Neural crest cell (in vitro differentiated cells): ENCODE results near the gene C1orf232. TPM values are rescaled to one million over a fixed set of nuclear protein-coding genes. Genes with fewer than 3 reads are reported as not detected.

Experiments
- DNase-seq: peaks from one replicate; pipeline ENCODE4 v3.0.0; 2021; ENCODE audit warnings: low read depth, mixed read lengths, low spot score
- H3K27ac Mint-ChIP-seq: one replicate; pipeline ENCODE4 v1.8.0; 2021; ENCODE audit warnings: mild to moderate bottlenecking, mixed read lengths; ENCODE audit not compliant: unreplicated experiment
- H3K27me3 Mint-ChIP-seq: 2 replicates; pipeline ENCODE4 v1.8.0; 2021; ENCODE audit warnings: low read depth, mild to moderate bottlenecking, mixed read lengths
- H3K36me3 Mint-ChIP-seq: 2 replicates; pipeline ENCODE4 v1.8.0; 2021; ENCODE audit warnings: low read depth, mild to moderate bottlenecking, mixed read lengths
- H3K4me1 Mint-ChIP-seq: 2 replicates; pipeline ENCODE4 v1.8.0; 2021; ENCODE audit warnings: mixed read lengths
- H3K4me3 Mint-ChIP-seq: one replicate; pipeline ENCODE4 v1.8.0; 2021; ENCODE audit warnings: mild to moderate bottlenecking, mixed read lengths
- H3K9me3 Mint-ChIP-seq: 2 replicates; pipeline ENCODE4 v1.8.0; 2021; ENCODE audit warnings: mixed read lengths
- CTCF ChIP-seq: fragments of 200-600 bp; sonication (generic); conservative IDR thresholded peaks from 2 replicates; pipeline ENCODE4 v1.5.0; 2021; ENCODE audit warnings: antibody characterized with exemption, mild to moderate bottlenecking
- total RNA-seq: library from RNA; stranded (reverse); gene quantifications from 2 replicates; pipeline ENCODE4 v1.2.1, GENCODE V29; 2021

The C1orf232 gene
- total RNA-seq, 1 donor from 2014 or later: not detected

DNA sequence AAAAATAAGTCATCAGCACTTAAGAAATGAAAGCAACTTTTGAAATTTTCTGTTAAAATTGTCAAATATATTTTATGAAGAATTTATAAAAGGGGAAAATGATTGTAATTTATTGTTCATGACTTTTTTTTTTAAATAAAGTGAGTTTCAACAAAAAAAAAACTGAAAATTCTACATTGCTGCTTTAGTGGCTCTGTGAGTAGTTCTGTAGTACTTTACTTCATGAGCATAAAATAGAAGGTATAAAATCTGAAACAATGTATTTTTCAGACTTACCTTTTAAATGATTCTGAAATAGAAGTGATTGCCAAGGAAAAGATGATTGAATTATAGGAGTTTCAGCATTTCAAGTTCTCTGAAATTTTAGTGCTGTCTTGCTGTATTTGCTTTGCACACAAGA lies 43.4 kb downstream of the C1orf232 start:
- DNase-seq: no peak
- H3K27ac Mint-ChIP-seq: no peak overlapping the region
- H3K4me3 Mint-ChIP-seq: no peak overlapping the region
- no peak for TF ChIP-seq CTCF
- H3K36me3 Mint-ChIP-seq: no peaks in the 10 kb centered on the region
- H3K4me1 Mint-ChIP-seq: peaks cover 4% of the 10 kb centered on the region
- no peaks in the 10 kb centered on the region for H3K9me3 Mint-ChIP-seq
- no peaks in the 10 kb centered on the region for H3K27me3 Mint-ChIP-seq

GRCh38 chr1:26124418-26125331 lies 44.1 kb downstream of the C1orf232 start:
- no peaks in the 10 kb centered on the region for H3K9me3 Mint-ChIP-seq

DNA sequence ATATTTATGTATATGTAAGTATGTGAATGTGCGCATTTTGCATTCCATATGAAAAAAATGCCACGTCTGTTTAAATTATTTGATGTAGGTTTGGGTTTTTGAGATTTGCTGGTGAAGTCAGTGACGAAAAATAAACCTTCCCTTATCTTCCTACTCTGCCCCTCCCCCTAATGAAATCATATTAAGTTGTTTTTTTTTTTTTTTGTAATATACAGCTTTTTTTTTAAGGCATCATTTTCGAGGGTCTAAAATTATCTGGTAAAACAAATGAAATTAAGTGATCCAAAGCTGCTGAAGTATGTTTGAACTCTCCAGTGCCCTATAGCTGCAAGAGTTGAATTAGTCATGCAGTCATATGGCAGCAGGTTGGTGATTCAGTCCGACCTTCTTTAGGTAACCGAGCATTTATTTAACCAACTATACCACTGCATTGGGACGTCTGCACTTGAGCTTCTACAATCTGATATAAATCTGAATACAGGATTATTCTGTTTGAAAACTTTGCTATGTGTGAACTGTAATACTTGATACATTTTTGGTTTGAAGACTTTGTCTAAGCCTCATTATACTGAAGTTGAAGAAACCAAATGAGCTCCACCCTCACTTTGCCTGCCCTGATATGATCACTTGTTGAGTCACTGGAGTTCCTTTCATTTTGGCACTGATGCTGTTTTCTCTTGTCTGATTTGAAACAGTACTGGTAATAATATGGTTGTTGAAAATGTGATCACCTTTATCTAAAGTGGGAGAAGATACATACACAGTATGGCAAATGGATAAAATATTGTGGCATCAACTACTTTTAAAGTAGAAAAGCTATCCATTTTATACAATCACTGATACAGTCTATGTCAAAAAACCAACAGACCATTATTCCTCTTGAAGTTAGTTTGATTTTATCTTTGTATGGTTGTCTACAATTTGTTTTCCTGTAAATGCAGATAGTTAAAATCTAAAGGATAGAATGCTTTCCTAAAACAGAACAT lies 45.5 kb downstream of the C1orf232 start:
- H3K4me3 Mint-ChIP-seq: no peak overlapping the region
- H3K36me3 Mint-ChIP-seq: no peaks in the 10 kb centered on the region
- no peaks in the 10 kb centered on the region for H3K4me1 Mint-ChIP-seq

More at GRCh38 chr1:26124418-26125331, 44.1 kb downstream of the C1orf232 start:
- no peak for DNase-seq
- no peak for TF ChIP-seq CTCF
- Mint-ChIP-seq H3K4me1 (peaks cover 4% of the 10 kb centered on the region), H3K36me3 (no peaks in the 10 kb centered on the region), H3K4me3 (no peak overlapping the region), H3K27ac (no peak overlapping the region), H3K27me3 (no peaks in the 10 kb centered on the region)

DNA sequence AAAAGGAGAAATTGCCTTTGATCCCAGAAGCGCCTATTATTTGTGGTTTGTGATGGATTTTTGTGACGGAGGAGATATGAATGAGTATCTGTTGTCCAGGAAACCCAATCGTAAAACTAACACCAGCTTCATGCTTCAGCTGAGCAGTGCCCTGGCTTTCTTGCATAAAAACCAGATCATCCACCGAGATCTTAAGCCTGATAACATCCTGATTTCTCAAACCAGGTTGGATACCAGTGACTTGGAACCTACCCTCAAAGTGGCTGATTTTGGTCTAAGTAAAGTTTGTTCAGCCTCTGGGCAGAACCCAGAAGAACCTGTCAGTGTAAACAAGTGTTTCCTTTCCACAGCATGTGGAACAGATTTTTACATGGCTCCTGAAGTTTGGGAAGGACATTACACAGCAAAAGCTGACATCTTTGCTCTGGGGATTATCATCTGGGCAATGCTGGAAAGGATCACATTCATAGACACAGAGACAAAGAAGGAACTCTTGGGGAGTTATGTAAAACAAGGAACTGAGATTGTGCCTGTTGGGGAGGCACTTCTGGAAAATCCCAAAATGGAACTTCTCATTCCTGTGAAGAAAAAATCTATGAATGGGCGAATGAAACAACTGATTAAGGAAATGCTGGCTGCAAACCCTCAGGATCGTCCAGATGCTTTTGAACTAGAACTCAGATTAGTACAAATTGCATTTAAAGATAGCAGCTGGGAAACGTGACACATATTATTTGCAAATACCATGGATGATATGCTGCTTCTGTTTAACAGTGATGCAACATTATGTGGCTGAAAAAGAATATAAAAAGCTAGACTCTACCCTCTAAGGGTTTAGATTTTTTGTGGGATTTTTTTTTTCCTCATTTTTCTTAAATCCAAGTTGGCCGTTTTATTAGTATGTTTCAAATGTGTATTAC lies 46.6 kb downstream of the C1orf232 start:
- Mint-ChIP-seq H3K9me3 (no peaks in the 10 kb centered on the region), H3K27me3 (no peaks in the 10 kb centered on the region), H3K36me3 (no peaks in the 10 kb centered on the region), H3K4me1 (no peaks in the 10 kb centered on the region), H3K27ac (no peak overlapping the region), H3K4me3 (no peak overlapping the region)
- no peak for DNase-seq
- TF ChIP-seq CTCF: no peak

More for the DNA sequence above, 45.5 kb downstream of the C1orf232 start:
- no peak for TF ChIP-seq CTCF
- no peak for DNase-seq
- Mint-ChIP-seq H3K9me3 (no peaks in the 10 kb centered on the region), H3K27ac (no peak overlapping the region), H3K27me3 (no peaks in the 10 kb centered on the region)
